Measurements from ENCODE around the gene CDH4. TPM values are rescaled to one million over a fixed set of nuclear protein-coding genes. Genes with fewer than 3 reads are reported as not detected.

The CDH4 gene
- polyA plus RNA-seq, 1 donor (not counting 4 experiments of a cell fraction or from before 2014, with no cell fraction given), result 2.2 TPM

DNA sequence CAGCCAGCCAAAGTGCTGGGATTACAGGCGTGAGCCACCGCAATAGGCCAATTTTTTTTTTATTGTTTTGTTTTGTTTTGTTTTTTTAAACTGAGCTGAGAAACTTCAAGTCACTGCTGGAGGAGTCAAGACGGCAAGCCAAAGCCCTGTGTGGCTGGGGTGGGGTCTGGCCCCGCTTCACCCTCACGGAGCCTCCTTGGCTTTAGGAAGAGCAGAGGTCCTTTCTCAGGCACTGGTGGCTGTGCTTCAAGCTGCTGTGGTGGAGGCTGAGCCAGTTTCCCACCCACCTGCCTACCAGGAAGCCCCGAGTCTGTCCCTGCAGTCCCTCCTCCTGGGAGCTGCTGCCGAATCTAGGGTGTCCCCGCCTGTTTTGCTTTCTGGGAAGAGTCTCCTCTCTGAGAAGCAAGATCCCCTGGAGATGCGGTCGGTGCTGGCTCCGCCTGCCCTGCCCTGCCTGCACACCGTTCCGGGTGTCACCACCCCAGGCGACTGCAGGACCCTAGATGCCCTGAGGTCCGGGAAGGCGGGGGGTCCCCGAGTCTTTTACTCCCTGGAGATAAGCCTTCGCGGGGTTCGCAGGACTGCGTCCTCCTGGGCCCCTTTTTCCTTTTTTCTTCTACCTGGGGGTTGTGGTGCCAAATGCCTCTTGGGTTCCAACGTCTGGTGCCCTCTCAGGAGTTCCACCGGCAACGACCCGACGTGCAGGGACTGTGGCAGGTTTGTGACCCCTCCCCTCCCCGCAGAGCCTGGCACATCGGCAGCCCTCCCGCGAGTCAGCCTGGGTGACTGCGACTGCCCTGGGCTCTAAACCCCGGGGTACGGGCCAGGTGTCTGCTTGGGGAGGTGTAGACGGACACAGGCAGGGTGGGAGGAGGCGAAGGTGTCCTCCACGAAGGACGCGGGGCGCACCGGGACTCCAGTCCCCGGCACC lies 712.9 kb downstream of the CDH4 start:
- H3K36me3 ChIP-seq (ENCODE audit: control insufficient read depth in 2 of 2, extremely low read depth in 1 of 2, insufficient read depth in 2 of 2, low read length in 2 of 2), result no peaks in the 10 kb centered on the region
- no peak overlapping the region for H3K4me2 ChIP-seq (ENCODE audit: control insufficient read depth, extremely low read depth, insufficient read depth, low read depth, low read length)
- peak; percentile 99 for TF ChIP-seq EZH2 (IDR thresholded peaks at IDR 0.05; ENCODE audit: low read length)
- TF ChIP-seq, protein P1, sequence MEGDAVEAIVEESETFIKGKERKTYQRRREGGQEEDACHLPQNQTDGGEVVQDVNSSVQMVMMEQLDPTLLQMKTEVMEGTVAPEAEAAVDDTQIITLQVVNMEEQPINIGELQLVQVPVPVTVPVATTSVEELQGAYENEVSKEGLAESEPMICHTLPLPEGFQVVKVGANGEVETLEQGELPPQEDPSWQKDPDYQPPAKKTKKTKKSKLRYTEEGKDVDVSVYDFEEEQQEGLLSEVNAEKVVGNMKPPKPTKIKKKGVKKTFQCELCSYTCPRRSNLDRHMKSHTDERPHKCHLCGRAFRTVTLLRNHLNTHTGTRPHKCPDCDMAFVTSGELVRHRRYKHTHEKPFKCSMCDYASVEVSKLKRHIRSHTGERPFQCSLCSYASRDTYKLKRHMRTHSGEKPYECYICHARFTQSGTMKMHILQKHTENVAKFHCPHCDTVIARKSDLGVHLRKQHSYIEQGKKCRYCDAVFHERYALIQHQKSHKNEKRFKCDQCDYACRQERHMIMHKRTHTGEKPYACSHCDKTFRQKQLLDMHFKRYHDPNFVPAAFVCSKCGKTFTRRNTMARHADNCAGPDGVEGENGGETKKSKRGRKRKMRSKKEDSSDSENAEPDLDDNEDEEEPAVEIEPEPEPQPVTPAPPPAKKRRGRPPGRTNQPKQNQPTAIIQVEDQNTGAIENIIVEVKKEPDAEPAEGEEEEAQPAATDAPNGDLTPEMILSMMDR (optimal IDR thresholded peaks at IDR 0.05 in 1 of 3, IDR thresholded peaks at IDR 0.05 in 1 of 3, conservative IDR thresholded peaks at IDR 0.05 in 1 of 3; ENCODE audit: extremely low read depth in 1 of 3, insufficient read depth in 2 of 3, low read length in 3 of 3), result no peak
- no peaks in the 10 kb centered on the region for H3K9me3 ChIP-seq (ENCODE audit: control insufficient read depth, low read depth, low read length)
- H3K9me1 ChIP-seq (ENCODE audit: control insufficient read depth, extremely low read depth, insufficient read depth, low read length), result no peaks in the 10 kb centered on the region
- no peaks in the 10 kb centered on the region for H3K79me2 ChIP-seq (ENCODE audit: control insufficient read depth, insufficient read depth, low read length)
- H2AFZ ChIP-seq (ENCODE audit: control insufficient read depth, low read length), result no peak overlapping the region
- dilution Hi-C loops (cut with MboI; ENCODE audit: extremely low pct_ligation_motif_present, low sequenced_read_pairs), result no loop called here
- H3K27me3 ChIP-seq (ENCODE audit: control insufficient read depth, extremely low read depth, insufficient read depth, low read length), result peaks cover 42% of the 10 kb centered on the region
- peaks cover 2% of the 10 kb centered on the region for H4K20me1 ChIP-seq (ENCODE audit: control insufficient read depth, extremely low read depth, insufficient read depth, low read length)
- H3K4me1 ChIP-seq (ENCODE audit: control insufficient read depth, extremely low read depth, insufficient read depth, low read length), result no peaks in the 10 kb centered on the region
- no peak overlapping the region for H3K4me3 ChIP-seq (ENCODE audit: control insufficient read depth in 2 of 3, extremely low read depth in 1 of 3, insufficient read depth in 2 of 3, low read depth in 1 of 3, low read length in 3 of 3)
- FAIRE-seq (no peak), DNase-seq (ENCODE audit: low read depth, low spot score) (no peak)
- H3K9ac ChIP-seq (ENCODE audit: control insufficient read depth, extremely low read depth, insufficient read depth, low read length), result no peak overlapping the region
- no peak overlapping the region for H3K27ac ChIP-seq (ENCODE audit: control insufficient read depth, insufficient read depth, low read length)

DNA sequence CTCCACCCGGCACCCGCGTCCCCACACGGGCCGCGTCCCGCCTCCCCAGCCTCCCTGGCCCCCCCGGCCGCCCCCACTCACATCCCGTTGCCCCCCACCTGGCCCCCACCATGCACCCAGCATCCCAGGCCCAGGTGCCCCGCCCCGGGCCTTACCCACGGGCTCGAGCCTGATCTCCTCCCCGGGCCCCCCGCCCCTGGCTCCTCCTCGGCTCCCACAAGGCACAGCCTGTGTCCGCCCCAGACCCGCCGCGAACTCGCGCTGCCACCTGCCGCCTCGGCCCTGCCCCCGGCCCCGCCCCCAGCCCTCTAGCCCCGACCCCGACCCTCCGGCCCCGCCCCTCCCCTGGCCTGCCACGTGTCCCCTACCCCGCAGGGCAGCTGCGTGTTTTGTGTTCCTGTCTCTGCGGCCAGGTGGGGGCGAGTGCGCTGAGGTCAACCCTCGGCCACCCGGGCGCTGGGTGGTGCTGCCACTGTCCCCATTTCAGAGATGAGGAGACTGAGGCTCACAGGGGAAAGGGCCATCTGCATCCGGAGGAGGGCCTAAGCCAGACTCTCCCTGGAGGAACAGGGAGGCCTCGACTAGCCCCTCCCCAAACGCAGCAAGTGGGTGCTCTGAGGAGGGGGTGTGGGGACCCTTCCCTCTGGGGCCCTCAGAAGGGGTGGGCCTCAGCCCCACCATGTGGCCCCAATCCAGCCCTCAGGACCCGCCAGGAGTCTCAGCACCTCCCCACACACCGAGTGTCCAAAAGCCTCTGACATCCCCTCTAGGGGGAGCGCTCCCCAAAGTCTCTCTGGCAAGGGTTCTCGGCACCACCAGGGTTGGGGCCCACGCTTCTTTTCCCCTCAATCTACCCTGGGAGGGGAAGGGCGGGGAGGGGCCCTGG lies 713.8 kb downstream of the CDH4 start:
- H3K79me2 ChIP-seq (ENCODE audit: control insufficient read depth, insufficient read depth, low read length), result no peaks in the 10 kb centered on the region
- H3K27ac ChIP-seq (ENCODE audit: control insufficient read depth, insufficient read depth, low read length), result no peak overlapping the region
- H3K27me3 ChIP-seq (ENCODE audit: control insufficient read depth, extremely low read depth, insufficient read depth, low read length), result peaks cover 42% of the 10 kb centered on the region
- H3K4me1 ChIP-seq (ENCODE audit: control insufficient read depth, extremely low read depth, insufficient read depth, low read length), result no peaks in the 10 kb centered on the region
- dilution Hi-C loops (cut with MboI; ENCODE audit: extremely low pct_ligation_motif_present, low sequenced_read_pairs), result no loop called here
- H4K20me1 ChIP-seq (ENCODE audit: control insufficient read depth, extremely low read depth, insufficient read depth, low read length), result peaks cover 2% of the 10 kb centered on the region
- H2AFZ ChIP-seq (ENCODE audit: control insufficient read depth, low read length), result no peak overlapping the region
- no peaks in the 10 kb centered on the region for H3K36me3 ChIP-seq (ENCODE audit: control insufficient read depth in 2 of 2, extremely low read depth in 1 of 2, insufficient read depth in 2 of 2, low read length in 2 of 2)
- H3K4me2 ChIP-seq (ENCODE audit: control insufficient read depth, extremely low read depth, insufficient read depth, low read depth, low read length), result no peak overlapping the region
- no peak for FAIRE-seq
- no peaks in the 10 kb centered on the region for H3K9me3 ChIP-seq (ENCODE audit: control insufficient read depth, low read depth, low read length)
- DNase-seq (ENCODE audit: low read depth, low spot score), result no peak
- TF ChIP-seq, protein P1 (optimal IDR thresholded peaks at IDR 0.05 in 1 of 3, IDR thresholded peaks at IDR 0.05 in 1 of 3, conservative IDR thresholded peaks at IDR 0.05 in 1 of 3; ENCODE audit: extremely low read depth in 1 of 3, insufficient read depth in 2 of 3, low read length in 3 of 3), result no peak
- TF ChIP-seq EZH2 (IDR thresholded peaks at IDR 0.05; ENCODE audit: low read length), result no peak
- H3K9ac ChIP-seq (ENCODE audit: control insufficient read depth, extremely low read depth, insufficient read depth, low read length), result no peak overlapping the region
- no peak overlapping the region for H3K4me3 ChIP-seq (ENCODE audit: control insufficient read depth in 2 of 3, extremely low read depth in 1 of 3, insufficient read depth in 2 of 3, low read depth in 1 of 3, low read length in 3 of 3)
- no peaks in the 10 kb centered on the region for H3K9me1 ChIP-seq (ENCODE audit: control insufficient read depth, extremely low read depth, insufficient read depth, low read length)

All from keratinocyte (primary cell).